ENCODE results near the gene ZNF821.
A peak's percentile ranks its signal among the peaks of the same experiment; 100 is the strongest.

DNA sequence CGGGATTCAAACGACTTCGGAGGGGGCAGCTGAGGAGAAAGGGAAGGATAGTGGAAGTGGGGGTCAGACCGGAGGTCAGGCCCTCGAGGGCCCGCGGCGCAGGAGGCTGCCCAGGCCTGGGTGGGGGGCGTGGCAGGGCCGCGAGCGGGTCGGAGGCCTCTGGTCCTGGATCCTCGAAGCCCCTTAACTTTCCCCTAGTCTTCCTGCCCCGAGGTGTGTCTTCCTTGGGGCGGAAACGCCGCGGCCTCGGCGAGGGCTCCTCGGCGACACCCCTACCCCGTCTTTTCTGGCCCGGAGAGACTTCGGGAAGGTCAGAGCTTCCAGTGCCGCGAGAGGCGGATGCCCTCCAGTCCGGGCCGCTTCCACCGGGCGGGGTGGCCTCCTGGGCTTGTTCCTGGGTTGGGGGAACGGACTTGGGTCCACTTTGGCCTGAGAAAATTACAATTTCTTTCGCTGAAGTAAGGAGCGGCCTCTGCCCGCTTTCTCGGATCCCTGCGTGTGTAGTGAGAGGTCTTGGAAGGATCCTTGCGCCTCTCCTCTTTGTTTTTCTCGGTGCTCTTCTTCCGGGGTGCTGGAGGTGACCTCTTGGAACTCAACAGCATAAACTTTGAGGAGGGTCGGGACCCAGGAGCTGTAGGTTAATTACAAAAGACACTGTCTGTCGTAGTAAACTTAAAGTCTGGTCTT is 11.8 kb upstream of the ZNF821 start:
- TF ChIP-seq POLR2AphosphoS5 (IDR thresholded peaks at IDR 0.05; ENCODE audit: low read depth, low read length) (no peak), YY1 (IDR thresholded peaks at IDR 0.05; ENCODE audit: low read depth) (peak; percentile 60), TAF1 (IDR thresholded peaks at IDR 0.05; ENCODE audit: borderline replicate concordance, low read depth, low read length) (no peak), FOSL2 (IDR thresholded peaks at IDR 0.05; ENCODE audit: borderline replicate concordance, low read depth) (no peak), RFX5 (IDR thresholded peaks at IDR 0.05; ENCODE audit: low read length) (0 out of 2 replicates have a peak, but pooled peaks have one; percentile 2), EZH2phosphoT487 (IDR thresholded peaks at IDR 0.05; ENCODE audit: borderline replicate concordance, low read depth) (no peak), NFIC (IDR thresholded peaks at IDR 0.05; ENCODE audit: borderline replicate concordance) (no peak), EP300 (IDR thresholded peaks at IDR 0.05; ENCODE audit: borderline replicate concordance in 1 of 2, low read depth in 1 of 2, low read length in 1 of 2) (0 out of 4 replicates have a peak, but pooled peaks of 1 of the 2 experiments have one; percentile 14), RAD21 (IDR thresholded peaks at IDR 0.05; ENCODE audit: low read length) (no peak), GATA2 (CRISPR knock-in tag; IDR thresholded peaks at IDR 0.05) (no peak)
- TF ChIP-seq, protein P1, sequence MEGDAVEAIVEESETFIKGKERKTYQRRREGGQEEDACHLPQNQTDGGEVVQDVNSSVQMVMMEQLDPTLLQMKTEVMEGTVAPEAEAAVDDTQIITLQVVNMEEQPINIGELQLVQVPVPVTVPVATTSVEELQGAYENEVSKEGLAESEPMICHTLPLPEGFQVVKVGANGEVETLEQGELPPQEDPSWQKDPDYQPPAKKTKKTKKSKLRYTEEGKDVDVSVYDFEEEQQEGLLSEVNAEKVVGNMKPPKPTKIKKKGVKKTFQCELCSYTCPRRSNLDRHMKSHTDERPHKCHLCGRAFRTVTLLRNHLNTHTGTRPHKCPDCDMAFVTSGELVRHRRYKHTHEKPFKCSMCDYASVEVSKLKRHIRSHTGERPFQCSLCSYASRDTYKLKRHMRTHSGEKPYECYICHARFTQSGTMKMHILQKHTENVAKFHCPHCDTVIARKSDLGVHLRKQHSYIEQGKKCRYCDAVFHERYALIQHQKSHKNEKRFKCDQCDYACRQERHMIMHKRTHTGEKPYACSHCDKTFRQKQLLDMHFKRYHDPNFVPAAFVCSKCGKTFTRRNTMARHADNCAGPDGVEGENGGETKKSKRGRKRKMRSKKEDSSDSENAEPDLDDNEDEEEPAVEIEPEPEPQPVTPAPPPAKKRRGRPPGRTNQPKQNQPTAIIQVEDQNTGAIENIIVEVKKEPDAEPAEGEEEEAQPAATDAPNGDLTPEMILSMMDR (IDR thresholded peaks at IDR 0.05), result no peak
- TF ChIP-seq, protein P2, sequence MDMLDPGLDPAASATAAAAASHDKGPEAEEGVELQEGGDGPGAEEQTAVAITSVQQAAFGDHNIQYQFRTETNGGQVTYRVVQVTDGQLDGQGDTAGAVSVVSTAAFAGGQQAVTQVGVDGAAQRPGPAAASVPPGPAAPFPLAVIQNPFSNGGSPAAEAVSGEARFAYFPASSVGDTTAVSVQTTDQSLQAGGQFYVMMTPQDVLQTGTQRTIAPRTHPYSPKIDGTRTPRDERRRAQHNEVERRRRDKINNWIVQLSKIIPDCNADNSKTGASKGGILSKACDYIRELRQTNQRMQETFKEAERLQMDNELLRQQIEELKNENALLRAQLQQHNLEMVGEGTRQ (IDR thresholded peaks at IDR 0.05; ENCODE audit: borderline replicate concordance, low read depth, low read length), result no peak
- TF ChIP-seq, protein P3, sequence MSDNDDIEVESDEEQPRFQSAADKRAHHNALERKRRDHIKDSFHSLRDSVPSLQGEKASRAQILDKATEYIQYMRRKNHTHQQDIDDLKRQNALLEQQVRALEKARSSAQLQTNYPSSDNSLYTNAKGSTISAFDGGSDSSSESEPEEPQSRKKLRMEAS (IDR thresholded peaks at IDR 0.05; ENCODE audit: low read depth), result no peak; the same call in 1 of the 2 replicates
- TF ChIP-seq, protein P4, sequence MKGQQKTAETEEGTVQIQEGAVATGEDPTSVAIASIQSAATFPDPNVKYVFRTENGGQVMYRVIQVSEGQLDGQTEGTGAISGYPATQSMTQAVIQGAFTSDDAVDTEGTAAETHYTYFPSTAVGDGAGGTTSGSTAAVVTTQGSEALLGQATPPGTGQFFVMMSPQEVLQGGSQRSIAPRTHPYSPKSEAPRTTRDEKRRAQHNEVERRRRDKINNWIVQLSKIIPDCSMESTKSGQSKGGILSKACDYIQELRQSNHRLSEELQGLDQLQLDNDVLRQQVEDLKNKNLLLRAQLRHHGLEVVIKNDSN (IDR thresholded peaks at IDR 0.05; ENCODE audit: borderline replicate concordance, low read depth), result no peak

Data from SK-N-SH (cell line).